DND-41 (cell line): ENCODE data around the gene IFIT1B.

Experiments
- EZH2 ChIP-seq: IDR thresholded peaks from 3 replicates; pipeline ENCODE4 v1.6.1; 2012; ENCODE audit warnings: borderline replicate concordance, low read depth, mild to moderate bottlenecking, moderate library complexity, low read length, inconsistent platforms; ENCODE audit not compliant: severe bottlenecking
- TF ChIP-seq, protein P1 (sequence below): IDR thresholded peaks from 2 replicates; pipeline ENCODE4 v1.5.1; 2012; ENCODE audit warnings: borderline replicate concordance, low read length, moderate library complexity, mild to moderate bottlenecking; ENCODE audit not compliant: poor library complexity, severe bottlenecking; ENCODE audit errors: extremely low read depth

DNA sequence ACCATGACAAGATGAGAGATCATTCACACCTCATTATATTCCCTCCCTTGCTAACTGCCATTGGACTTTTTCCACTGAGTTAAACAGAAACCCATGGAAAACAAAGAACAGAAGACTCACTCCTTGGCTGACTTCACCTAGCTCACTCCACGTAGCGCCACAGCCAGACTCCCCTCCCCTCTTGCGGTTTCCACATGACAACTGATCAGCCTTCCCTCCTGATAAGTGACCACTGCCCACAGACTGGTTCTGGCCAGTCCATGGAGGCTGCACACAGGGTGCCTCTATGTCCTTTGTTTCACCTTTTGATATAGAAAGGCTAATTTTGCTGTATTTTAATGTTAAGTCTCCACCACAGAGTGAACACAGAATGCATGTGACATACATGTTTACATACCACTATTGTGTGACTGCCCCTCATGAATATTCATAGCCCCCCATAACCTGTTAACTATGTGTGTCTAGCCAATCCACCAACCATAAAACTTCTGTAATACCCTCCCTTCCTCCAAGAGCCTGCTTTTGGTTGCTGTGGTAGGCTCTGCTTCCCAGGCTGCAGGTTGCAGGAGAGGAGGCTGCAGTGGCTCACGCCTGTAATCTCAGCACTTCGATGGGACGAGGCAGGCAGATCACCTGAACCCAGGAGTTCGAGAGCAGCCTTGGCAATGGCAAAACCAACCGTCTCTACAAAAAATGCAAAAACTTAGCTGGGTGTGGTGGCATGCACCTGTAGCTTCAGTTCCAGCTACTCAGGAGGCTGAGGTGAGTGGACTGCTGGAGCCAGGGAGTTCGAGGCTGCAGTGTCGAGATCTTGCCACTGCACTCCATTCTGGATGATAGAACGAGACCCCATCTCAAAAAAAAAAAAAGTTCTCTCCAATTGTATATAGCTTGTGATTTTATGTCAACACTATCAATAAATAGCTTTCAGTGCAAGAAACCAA, 26.5 kb downstream of the IFIT1B start:
- TF ChIP-seq, protein P1, sequence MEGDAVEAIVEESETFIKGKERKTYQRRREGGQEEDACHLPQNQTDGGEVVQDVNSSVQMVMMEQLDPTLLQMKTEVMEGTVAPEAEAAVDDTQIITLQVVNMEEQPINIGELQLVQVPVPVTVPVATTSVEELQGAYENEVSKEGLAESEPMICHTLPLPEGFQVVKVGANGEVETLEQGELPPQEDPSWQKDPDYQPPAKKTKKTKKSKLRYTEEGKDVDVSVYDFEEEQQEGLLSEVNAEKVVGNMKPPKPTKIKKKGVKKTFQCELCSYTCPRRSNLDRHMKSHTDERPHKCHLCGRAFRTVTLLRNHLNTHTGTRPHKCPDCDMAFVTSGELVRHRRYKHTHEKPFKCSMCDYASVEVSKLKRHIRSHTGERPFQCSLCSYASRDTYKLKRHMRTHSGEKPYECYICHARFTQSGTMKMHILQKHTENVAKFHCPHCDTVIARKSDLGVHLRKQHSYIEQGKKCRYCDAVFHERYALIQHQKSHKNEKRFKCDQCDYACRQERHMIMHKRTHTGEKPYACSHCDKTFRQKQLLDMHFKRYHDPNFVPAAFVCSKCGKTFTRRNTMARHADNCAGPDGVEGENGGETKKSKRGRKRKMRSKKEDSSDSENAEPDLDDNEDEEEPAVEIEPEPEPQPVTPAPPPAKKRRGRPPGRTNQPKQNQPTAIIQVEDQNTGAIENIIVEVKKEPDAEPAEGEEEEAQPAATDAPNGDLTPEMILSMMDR: no peak
- TF ChIP-seq EZH2: no peak
